Gastrocnemius medialis (tissue), 4 donors: Measurements from ENCODE around the gene CDSN.

Experiments used
- CTCF ChIP-seq, 5 experiments: fragments of 450-650 bp in 3 of 5; fragments of 200-600 bp in 2 of 5; sonication (generic) in 2 of 5; IDR thresholded peaks in 4 of 5; conservative IDR thresholded peaks in 1 of 5; 1 replicate in 4 of 5; 2 replicates in 1 of 5; pipeline ENCODE4 v1.5.1; 2016 to 2019; ENCODE audit warnings: antibody characterized with exemption in 5 of 5, mild to moderate bottlenecking in 3 of 5, moderate library complexity in 3 of 5
- POLR2A ChIP-seq, 2 donors: fragments of 450-650 bp; IDR thresholded peaks; one replicate each; pipeline ENCODE4 v1.6.1; 2017; ENCODE audit warnings: antibody characterized with exemption in 2 of 2, mild to moderate bottlenecking in 2 of 2, moderate library complexity in 2 of 2

- TF ChIP-seq POLR2A (IDR thresholded peaks at IDR 0.05) = no peak
- no peak for TF ChIP-seq CTCF (IDR thresholded peaks at IDR 0.05 in 4 of 5, conservative IDR thresholded peaks at IDR 0.05 in 1 of 5)
These were observed 20.4 kb upstream of the CDSN start for GRCh38 chr6:31140643-31141042.
